HEK293T (cell line): ENCODE results near the gene SSR1.

Source experiments
- BHLHE40 ChIP-seq: fragments of 450-650 bp; IDR thresholded peaks from 2 replicates; pipeline ENCODE4 v1.6.1; 2016; ENCODE audit warnings: mild to moderate bottlenecking, moderate library complexity, borderline replicate concordance
- CTBP1 ChIP-seq: fragments of 450-650 bp; IDR thresholded peaks from 2 replicates; pipeline ENCODE4 v1.6.1; 2016; ENCODE audit warnings: borderline replicate concordance
- ELF4 ChIP-seq: fragments of 450-650 bp; IDR thresholded peaks from 2 replicates; pipeline ENCODE4 v1.6.1; 2017; ENCODE audit warnings: antibody characterized with exemption
- FOXA1 ChIP-seq: fragments of 450-650 bp; IDR thresholded peaks from 2 replicates; pipeline ENCODE4 v1.6.1; 2016; ENCODE audit warnings: mild to moderate bottlenecking
- FOXK2 ChIP-seq: fragments of 450-650 bp; IDR thresholded peaks from 2 replicates; pipeline ENCODE4 v1.6.1; 2016; ENCODE audit warnings: mild to moderate bottlenecking
- FOXM1 ChIP-seq: fragments of 450-650 bp; IDR thresholded peaks from 2 replicates; pipeline ENCODE4 v1.6.1; 2017; ENCODE audit warnings: mild to moderate bottlenecking, borderline replicate concordance
- HDGF ChIP-seq: fragments of 450-650 bp; IDR thresholded peaks from 2 replicates; pipeline ENCODE4 v1.6.1; 2017; ENCODE audit warnings: antibody characterized with exemption, borderline replicate concordance
- L3MBTL2 ChIP-seq: fragments of 450-650 bp; conservative IDR thresholded peaks from 2 replicates; pipeline ENCODE4 v1.6.1; 2016; ENCODE audit warnings: mild to moderate bottlenecking
- SUZ12 ChIP-seq: fragments of 450-650 bp; IDR thresholded peaks from 2 replicates; pipeline ENCODE4 v1.6.1; 2016; ENCODE audit warnings: mild to moderate bottlenecking
- TARDBP ChIP-seq: fragments of 450-650 bp; IDR thresholded peaks from 2 replicates; pipeline ENCODE4 v1.6.1; 2016
- ZNF384 ChIP-seq: fragments of 450-650 bp; IDR thresholded peaks from 2 replicates; pipeline ENCODE4 v1.6.1; 2016
- TF ChIP-seq, protein P1 (sequence below): fragments of 450-650 bp; IDR thresholded peaks from 2 replicates; pipeline ENCODE4 v1.6.1; 2016

DNA sequence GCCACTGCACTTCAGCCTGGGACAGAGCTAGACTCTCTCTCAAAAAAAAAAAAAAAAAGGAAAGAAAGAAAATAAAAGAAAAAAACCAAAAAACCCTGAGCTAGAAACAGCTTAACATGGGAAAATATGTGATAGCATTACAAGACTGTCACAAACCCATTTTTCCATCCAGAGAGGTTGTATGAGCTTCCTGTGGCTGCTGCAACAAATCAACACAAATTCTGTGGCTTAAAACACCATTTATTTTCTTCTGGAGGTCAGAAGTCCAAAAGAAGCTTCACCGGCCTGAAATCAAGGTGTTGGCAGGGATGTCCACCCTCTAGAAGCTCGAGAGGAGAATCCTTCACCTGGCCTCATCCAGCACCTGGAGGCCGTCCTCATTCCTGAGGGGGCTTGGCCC is 21.7 kb upstream of the SSR1 start:
- TF ChIP-seq HDGF, result no peak
- no peak for TF ChIP-seq FOXM1
- no peak for TF ChIP-seq TARDBP
- TF ChIP-seq BHLHE40, result no peak
- no peak for TF ChIP-seq SUZ12
- TF ChIP-seq CTBP1, result no peak
- no peak for TF ChIP-seq FOXK2
- TF ChIP-seq L3MBTL2, result no peak
- no peak for TF ChIP-seq ZNF384
- TF ChIP-seq, protein P1, sequence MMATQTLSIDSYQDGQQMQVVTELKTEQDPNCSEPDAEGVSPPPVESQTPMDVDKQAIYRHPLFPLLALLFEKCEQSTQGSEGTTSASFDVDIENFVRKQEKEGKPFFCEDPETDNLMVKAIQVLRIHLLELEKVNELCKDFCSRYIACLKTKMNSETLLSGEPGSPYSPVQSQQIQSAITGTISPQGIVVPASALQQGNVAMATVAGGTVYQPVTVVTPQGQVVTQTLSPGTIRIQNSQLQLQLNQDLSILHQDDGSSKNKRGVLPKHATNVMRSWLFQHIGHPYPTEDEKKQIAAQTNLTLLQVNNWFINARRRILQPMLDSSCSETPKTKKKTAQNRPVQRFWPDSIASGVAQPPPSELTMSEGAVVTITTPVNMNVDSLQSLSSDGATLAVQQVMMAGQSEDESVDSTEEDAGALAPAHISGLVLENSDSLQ, result no peak
- no peak for TF ChIP-seq ELF4
- no peak for TF ChIP-seq FOXA1
